GM12878 (cell line): Measurements from ENCODE around the gene ITPRIP. TPM values are rescaled to one million over a fixed set of nuclear protein-coding genes. Genes with fewer than 3 reads are reported as not detected.
A peak's percentile ranks its signal among the peaks of the same experiment; 100 is the strongest.

ENCODE experiments used
- ATAC-seq: fragments of 200-7000 bp; cut with Tn5 transposase; 3 replicates; pipeline ENCODE4 v1.9.1; 2020; ENCODE audit warnings: mild to moderate bottlenecking, moderate library complexity
- BruUV-seq: library from RNA; stranded (reverse); fragments of 400-500 nt; replicated peaks from 2 replicates; lab custom pipeline; 2021; lab: Mats Ljungman, UMichigan
- CTCF ChIA-PET: fragments of 300-600 bp; sonication (Branson Sonifier 250); formaldehyde crosslinking; extraction: SDS; loops from one replicate; lab custom pipeline; 2021; ENCODE audit warnings: inconsistent platforms; lab: Yijun Ruan, JAX
- POLR2A ChIA-PET: fragments of 350-600 bp; formaldehyde crosslinking; extraction: SDS; loops from one replicate; lab custom pipeline; 2021; ENCODE audit warnings: inconsistent platforms; lab: Charles Lee
- RAD21 ChIA-PET: fragments of 300-600 bp; sonication (Branson Sonifier 250); formaldehyde crosslinking; loops from one replicate; lab custom pipeline; 2023; ENCODE audit warnings: antibody characterized with exemption; ENCODE audit not compliant: unreplicated experiment; lab: Charles Lee
- SMC1A ChIA-PET: fragments of 300-600 bp; sonication (Branson Sonifier 250); formaldehyde crosslinking; loops from one replicate; lab custom pipeline; 2023; ENCODE audit not compliant: unreplicated experiment, uncharacterized antibody; lab: Charles Lee
- DNase-seq: peaks from one replicate; pipeline ENCODE4 v3.0.0-alpha.2; 2011; ENCODE audit warnings: low read depth, low spot score
- FAIRE-seq: peaks from 3 replicates; lab custom pipeline; 2011; peaks lifted over from hg19 to GRCh38; lab: Jason Lieb, UNC
- H2AFZ ChIP-seq: 2 replicates; pipeline ENCODE4 v1.6.0; 2011; ENCODE audit warnings: low read depth, low read length, control low read depth; ENCODE audit not compliant: control insufficient read depth
- H3K27ac ChIP-seq: 2 replicates; pipeline ENCODE4 v1.5.1; 2011; ENCODE audit warnings: control low read depth; ENCODE audit not compliant: control insufficient read depth, insufficient read depth
- H3K27me3 ChIP-seq, 2 experiments: replicated peaks in 1 of 2; 2 replicates each; pipeline versions ENCODE4 v1.6.0 to v1.6.1; 2011; ENCODE audit warnings: low read length in 1 of 2; ENCODE audit not compliant: control insufficient read depth in 2 of 2, insufficient read depth in 2 of 2
- H3K36me3 ChIP-seq, 2 experiments: 2 replicates each; pipeline ENCODE4 v1.5.1; 2011; ENCODE audit warnings: low read length in 1 of 2; ENCODE audit not compliant: control insufficient read depth in 2 of 2, insufficient read depth in 2 of 2
- H3K4me1 ChIP-seq: 2 replicates; pipeline ENCODE4 v1.6.1; 2011; ENCODE audit warnings: mild to moderate bottlenecking, low read length, moderate library complexity, mixed read lengths; ENCODE audit not compliant: control insufficient read depth, insufficient read depth
- H3K4me2 ChIP-seq: 2 replicates; pipeline ENCODE4 v1.6.0; 2011; ENCODE audit warnings: control low read depth; ENCODE audit not compliant: control insufficient read depth, insufficient read depth
- H3K4me3 ChIP-seq: fragments of 200-600 bp; sonication (generic); 2 replicates; pipeline ENCODE4 v1.5.1; 2016
- H3K79me2 ChIP-seq: 2 replicates; pipeline ENCODE4 v1.6.0; 2011; ENCODE audit warnings: low read length; ENCODE audit not compliant: control insufficient read depth, insufficient read depth
- H3K9ac ChIP-seq: 2 replicates; pipeline ENCODE4 v1.8.0; 2011; ENCODE audit warnings: low read length, control low read depth, mixed read lengths; ENCODE audit not compliant: control insufficient read depth, insufficient read depth
- H3K9me3 ChIP-seq: replicated peaks from 3 replicates; pipeline ENCODE4 v1.5.1; 2011; ENCODE audit warnings: mild to moderate bottlenecking, low read length; ENCODE audit not compliant: control insufficient read depth, insufficient read depth
- H4K20me1 ChIP-seq: 2 replicates; pipeline ENCODE4 v1.6.0; 2011; ENCODE audit not compliant: control insufficient read depth, insufficient read depth
- IKZF2 ChIP-seq, 2 experiments: fragments of 450-650 bp; IDR thresholded peaks; 2 replicates each; pipeline ENCODE4 v1.6.1; 2017; ENCODE audit warnings: mild to moderate bottlenecking in 2 of 2, moderate library complexity in 2 of 2
- POLR2AphosphoS5 ChIP-seq: IDR thresholded peaks from 2 replicates; pipeline ENCODE4 v1.6.1; 2011; ENCODE audit warnings: mild to moderate bottlenecking, low read length, inconsistent platforms
- ZNF207 ChIP-seq: fragments of 450-650 bp; IDR thresholded peaks from 2 replicates; pipeline ENCODE4 v1.6.1; 2014; ENCODE audit warnings: antibody characterized with exemption, mild to moderate bottlenecking, borderline replicate concordance
- ZNF274 ChIP-seq: IDR thresholded peaks from one replicate; pipeline ENCODE4 v1.8.0; 2011; ENCODE audit not compliant: insufficient read length, insufficient read depth
- WGBS: methylation state at CpG from one replicate; pipeline ENCODE4 v1.1.6; 2016; ENCODE audit warnings: low lambda C conversion rate; ENCODE audit not compliant: insufficient replicate concordance, insufficient coverage; ENCODE audit errors: missing lambda C conversion rate; 5-methylcytosine and 5-hydroxymethylcytosine counted together
- in situ Hi-C: fragments of 300-500 bp; cut with MboI; formaldehyde crosslinking; loops from 9 replicates; pipeline ENCODE4 v1.14.3; 2018; ENCODE audit warnings: mixed read lengths
- intact Hi-C: fragments of 100-400 bp; cut with micrococcal nuclease; formaldehyde crosslinking; loops from one replicate; pipeline ENCODE4 v1.14.2; 2022; ENCODE audit not compliant: unreplicated experiment
- polyA plus RNA-seq, 11 experiments: library from polyadenylated mRNA; depleted of rRNA in 4 of 11; unstranded in 6 of 11; stranded (reverse) in 5 of 11; fragments of >200 nt; fragmentation: Nextera tagmentation in 4 of 11; fragmentation: Illumina TruSeq in 1 of 11; extraction: Ambion mirVana in 4 of 11; extraction: Trizol in 1 of 11; gene quantifications; 1 replicate in 1 of 11; 2 replicates in 10 of 11; pipeline versions ENCODE4 v1.2.1 to v1.2.3, GENCODE V29; 2011 to 2016; ENCODE audit warnings: inconsistent platforms in 2 of 11, missing spikeins in 2 of 11, low read depth in 1 of 11
- total RNA-seq, 4 experiments: library from RNA; depleted of rRNA in 3 of 4; stranded (reverse); fragments of >200 nt in 3 of 4; fragmentation: Illumina TruSeq in 1 of 4; extraction: Trizol in 1 of 4; gene quantifications; 2 replicates each; pipeline versions ENCODE4 v1.2.1 to v1.2.3, GENCODE V29; 2013 to 2021

The ITPRIP gene
- total and polyA plus RNA-seq, 10 of the 15 experiments (the other 5 are each of a cell fraction or from before 2014, with no cell fraction given): 0.82 to 10.4 (median 5.9) TPM

- H3K9ac ChIP-seq: no peak overlapping the region
- intact Hi-C loops (loop anchor here (2.0 kb wide), 1 partner anchor 27 kb away; no protein-coding TSS in a partner anchor), in situ Hi-C loops (loop anchor here (5.0 kb wide), 1 partner anchor 37 kb away; no protein-coding TSS in a partner anchor)
- ChIA-PET RAD21 (interaction anchor here (9.0 kb wide), 1 partner anchor 41 kb away, joined by 137 read pairs; the partner anchor contains the start of gene CFAP58), SMC1A (interaction anchor here (0.7 to 1.3 kb wide), 2 partner anchors 18 to 41 kb away, joined by 3 to 5 read pairs; no protein-coding TSS in a partner anchor), POLR2A (interaction anchor here (1.1 kb wide), 1 partner anchor 12 kb away, joined by 3 read pairs; no protein-coding TSS in a partner anchor), CTCF (interaction anchor here (1.3 to 13.3 kb wide), 4 partner anchors 17 to 40 kb away, joined by 6 to 419 read pairs (median 87); partner anchors contain the start of gene CFAP58)
- DNase-seq (no peak), FAIRE-seq (no peak), ATAC-seq (no peak)
- no peaks in the 10 kb centered on the region; the same call in 1 of the 2 replicates for H4K20me1 ChIP-seq
- H3K4me3 ChIP-seq: no peak overlapping the region
- peaks cover 11 to 33% of the 10 kb centered on the region in 2 experiments for H3K36me3 ChIP-seq
- no peak for TF ChIP-seq IKZF2 (IDR thresholded peaks at IDR 0.05)
- 0 out of 2 replicates have a peak, but pooled peaks have one; percentile 32 for TF ChIP-seq POLR2AphosphoS5
- no peak for TF ChIP-seq ZNF274
- no peak for TF ChIP-seq ZNF207
- no peaks in the 10 kb centered on the region for H3K9me3 ChIP-seq
- H2AFZ ChIP-seq: no peak overlapping the region
- H3K79me2 ChIP-seq: no peaks in the 10 kb centered on the region
- BruUV-seq: no TSS peak
- WGBS: 94% methylated on average over 15 of the region's 15 CpGs
- H3K4me1 ChIP-seq: peaks cover 26% of the 10 kb centered on the region
- no peak overlapping the region for H3K27ac ChIP-seq
- H3K4me2 ChIP-seq: no peak overlapping the region
- H3K27me3 ChIP-seq: no peaks in the 10 kb centered on the region
Measured at GRCh38 chr10:104309980-104310978, 28.0 kb downstream of the ITPRIP start.
